Vagina (tissue), 2 donors: ENCODE data around the gene EMID1.

Experiments used
- POLR2AphosphoS5 ChIP-seq, 2 donors: sonication (generic); formaldehyde crosslinking; IDR thresholded peaks; one replicate each; pipeline ENCODE4 v1.9.0; 2017; ENCODE audit warnings: antibody characterized with exemption in 2 of 2, mild to moderate bottlenecking in 2 of 2, low read depth in 1 of 2; ENCODE audit not compliant: insufficient read depth in 1 of 2
- TF ChIP-seq, protein P1 (sequence below), 3 experiments: fragments of 450-650 bp in 2 of 3; fragments of 200-600 bp in 1 of 3; sonication (generic) in 1 of 3; IDR thresholded peaks; one replicate each; pipeline ENCODE4 v1.5.1; 2017 to 2019; ENCODE audit warnings: antibody characterized with exemption in 3 of 3, mild to moderate bottlenecking in 2 of 3, moderate library complexity in 2 of 3

DNA sequence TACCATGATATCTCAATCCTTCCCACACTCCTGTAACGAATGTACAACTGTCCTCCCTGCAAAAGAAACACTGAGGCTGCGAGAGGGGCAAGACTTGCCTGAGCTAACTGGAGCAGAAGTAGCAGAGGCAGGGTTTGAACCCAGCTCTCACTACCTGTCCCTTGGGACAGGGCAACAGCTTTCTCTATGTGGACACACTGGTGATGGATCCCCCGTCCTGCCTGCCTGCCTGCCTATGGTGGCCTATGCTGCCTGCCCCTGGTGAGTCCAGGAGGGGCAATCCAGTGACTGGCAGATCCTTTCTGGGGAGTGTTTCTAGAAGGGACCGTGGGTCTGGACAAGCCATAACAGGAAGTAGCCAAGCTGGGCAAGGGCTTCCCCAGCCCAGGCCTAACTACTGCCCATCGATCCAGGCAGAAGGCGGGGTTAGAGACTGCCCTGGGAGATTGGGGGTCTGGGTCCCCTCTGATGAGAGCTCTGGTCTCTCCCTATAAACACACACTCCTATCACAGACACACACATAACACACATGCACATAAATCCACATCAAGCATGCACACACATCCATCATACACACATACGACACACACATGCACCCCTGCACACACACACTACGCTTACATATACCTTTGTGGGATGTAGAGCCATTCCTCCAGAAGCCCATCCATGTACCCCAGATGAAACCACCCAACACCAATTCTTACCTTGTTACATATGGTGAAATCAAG is 1.1 kb upstream of the EMID1 start:
- no peak for TF ChIP-seq POLR2AphosphoS5 (IDR thresholded peaks at IDR 0.05; ENCODE audit: insufficient read depth in 1 of 2, low read depth in 1 of 2)
- TF ChIP-seq, protein P1, sequence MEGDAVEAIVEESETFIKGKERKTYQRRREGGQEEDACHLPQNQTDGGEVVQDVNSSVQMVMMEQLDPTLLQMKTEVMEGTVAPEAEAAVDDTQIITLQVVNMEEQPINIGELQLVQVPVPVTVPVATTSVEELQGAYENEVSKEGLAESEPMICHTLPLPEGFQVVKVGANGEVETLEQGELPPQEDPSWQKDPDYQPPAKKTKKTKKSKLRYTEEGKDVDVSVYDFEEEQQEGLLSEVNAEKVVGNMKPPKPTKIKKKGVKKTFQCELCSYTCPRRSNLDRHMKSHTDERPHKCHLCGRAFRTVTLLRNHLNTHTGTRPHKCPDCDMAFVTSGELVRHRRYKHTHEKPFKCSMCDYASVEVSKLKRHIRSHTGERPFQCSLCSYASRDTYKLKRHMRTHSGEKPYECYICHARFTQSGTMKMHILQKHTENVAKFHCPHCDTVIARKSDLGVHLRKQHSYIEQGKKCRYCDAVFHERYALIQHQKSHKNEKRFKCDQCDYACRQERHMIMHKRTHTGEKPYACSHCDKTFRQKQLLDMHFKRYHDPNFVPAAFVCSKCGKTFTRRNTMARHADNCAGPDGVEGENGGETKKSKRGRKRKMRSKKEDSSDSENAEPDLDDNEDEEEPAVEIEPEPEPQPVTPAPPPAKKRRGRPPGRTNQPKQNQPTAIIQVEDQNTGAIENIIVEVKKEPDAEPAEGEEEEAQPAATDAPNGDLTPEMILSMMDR (IDR thresholded peaks at IDR 0.05) = no peak
